Loucy (cell line): ENCODE data around the gene NEDD4.

Experiments used
- CTCF ChIP-seq: fragments of 200-600 bp; sonication (generic); conservative IDR thresholded peaks from 2 replicates; pipeline ENCODE4 v1.5.1; 2014; ENCODE audit warnings: mild to moderate bottlenecking, antibody characterized with exemption, low read length
- EZH2phosphoT487 ChIP-seq: fragments of 200-600 bp; IDR thresholded peaks from 2 replicates; pipeline ENCODE4 v1.6.1; 2018; ENCODE audit warnings: antibody characterized with exemption, mild to moderate bottlenecking, moderate library complexity, borderline replicate concordance

GRCh38 chr15:56019060-56019793 is 25.8 kb upstream of the NEDD4 start:
- no peak for TF ChIP-seq CTCF
- no peak for TF ChIP-seq EZH2phosphoT487
